ENCODE results near the gene P4HA3. TPM values are rescaled to one million over a fixed set of nuclear protein-coding genes. Genes with fewer than 3 reads are reported as not detected.
A peak's percentile ranks its signal among the peaks of the same experiment; 100 is the strongest.

The P4HA3 gene
- total RNA-seq, 1 experiment from 2014 or later, result 2.2 TPM

DNA sequence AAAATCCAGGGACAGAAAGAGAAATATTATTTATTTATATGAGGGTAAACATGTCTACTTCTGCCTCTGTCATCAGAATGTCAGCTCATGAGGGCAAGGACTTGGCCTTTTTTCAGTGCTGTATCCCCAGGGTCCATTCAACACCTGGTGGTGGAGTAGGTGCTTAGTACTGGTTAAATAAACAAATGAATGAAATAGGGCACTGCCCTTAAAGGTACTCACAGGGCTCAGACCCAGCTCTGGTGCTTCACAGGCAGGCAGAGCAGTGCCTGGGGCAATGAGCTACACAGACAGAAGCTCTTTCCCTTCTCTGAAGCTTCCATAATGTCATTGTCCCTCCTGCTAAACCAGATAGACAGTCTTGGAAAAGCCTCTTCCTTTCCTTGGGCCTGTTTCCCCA, 30.9 kb downstream of the P4HA3 start:
- no peak for DNase-seq (ENCODE audit: low read depth, low spot score)
- in situ Hi-C loops (cut with HindIII; ENCODE audit: low pct_unique_long_range_greater_than_20kb, low sequenced_read_pairs), result no loop called here

DNA sequence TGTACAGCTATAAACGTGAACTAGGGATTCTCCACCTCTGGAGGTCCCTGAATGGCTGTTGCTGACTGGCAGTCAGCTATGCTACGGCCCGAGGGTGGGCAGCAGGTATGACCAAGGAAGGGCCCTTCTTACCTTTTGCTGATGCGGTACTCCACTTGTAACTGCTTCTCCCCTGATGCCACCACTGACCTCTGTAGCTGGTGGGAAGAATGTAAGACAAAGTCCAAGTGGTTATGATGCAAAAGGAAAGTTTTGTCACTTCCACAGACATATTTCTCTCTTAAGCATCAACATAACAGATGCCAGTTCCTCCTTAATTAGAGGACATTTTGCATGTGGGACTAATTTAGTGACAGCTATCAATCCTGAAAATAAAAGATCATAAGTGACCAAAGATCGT, 32.2 kb downstream of the P4HA3 start:
- in situ Hi-C loops (cut with HindIII; ENCODE audit: low pct_unique_long_range_greater_than_20kb, low sequenced_read_pairs), result no loop called here
- DNase-seq (ENCODE audit: low read depth, low spot score), result no peak

- peak; percentile 52 for DNase-seq (ENCODE audit: low read depth, low spot score)
- in situ Hi-C loops (cut with HindIII; ENCODE audit: low pct_unique_long_range_greater_than_20kb, low sequenced_read_pairs), result no loop called here
These were observed 32.7 kb downstream of the P4HA3 start for GRCh38 chr11:74278721-74279161.

GRCh38 chr11:74278103-74278502, 33.3 kb downstream of the P4HA3 start:
- in situ Hi-C loops (cut with HindIII; ENCODE audit: low pct_unique_long_range_greater_than_20kb, low sequenced_read_pairs), result no loop called here
- DNase-seq (ENCODE audit: low read depth, low spot score), result no peak

DNA sequence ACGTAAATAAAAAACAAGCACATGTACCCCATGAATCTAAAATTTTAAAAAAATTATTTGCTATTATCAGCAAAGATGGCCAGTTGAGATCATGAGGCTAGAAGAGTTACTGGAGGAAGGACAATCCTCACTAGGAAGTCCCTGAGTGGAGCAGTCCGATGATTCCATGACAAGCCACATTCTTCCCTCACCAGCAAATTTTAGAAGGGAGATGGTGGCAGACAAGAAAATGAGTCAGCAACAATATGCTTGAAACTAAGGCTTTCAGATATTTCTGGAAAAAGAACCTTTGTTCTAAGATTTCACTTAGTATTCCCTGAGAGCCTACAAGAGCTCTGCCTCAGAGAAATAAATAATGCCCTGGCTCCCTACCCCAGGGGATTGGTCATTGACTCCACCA, 34.9 kb downstream of the P4HA3 start:
- in situ Hi-C loops (cut with HindIII; ENCODE audit: low pct_unique_long_range_greater_than_20kb, low sequenced_read_pairs), result no loop called here
- peak; percentile 15 for DNase-seq (ENCODE audit: low read depth, low spot score)

DNA sequence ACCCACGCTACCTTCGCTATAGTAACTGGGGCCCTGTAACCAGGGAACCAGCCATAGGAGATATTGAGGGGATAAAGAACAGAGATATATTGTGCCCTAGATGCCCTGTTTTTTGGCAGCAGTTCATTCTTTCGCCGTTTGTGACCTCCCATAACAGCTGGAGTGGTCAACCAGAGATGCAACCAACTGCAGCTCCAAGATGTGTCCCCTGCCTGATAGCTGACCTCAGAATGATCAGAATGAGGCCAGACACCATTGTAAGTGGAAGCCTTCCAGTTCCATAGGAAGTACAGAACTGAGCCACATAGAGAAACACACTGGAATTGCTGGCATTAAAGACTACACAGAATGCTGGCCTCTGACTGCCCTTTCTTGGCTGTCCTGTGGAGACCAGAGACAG, 39.2 kb downstream of the P4HA3 start:
- DNase-seq (ENCODE audit: low read depth, low spot score), result no peak
- in situ Hi-C loops (cut with HindIII; ENCODE audit: low pct_unique_long_range_greater_than_20kb, low sequenced_read_pairs), result no loop called here

- in situ Hi-C loops (cut with HindIII; ENCODE audit: low pct_unique_long_range_greater_than_20kb, low sequenced_read_pairs), result no loop called here
- DNase-seq (ENCODE audit: low read depth, low spot score), result no peak
These were observed 42.2 kb downstream of the P4HA3 start for GRCh38 chr11:74269161-74269811.

GRCh38 chr11:74268456-74268855, 43.0 kb downstream of the P4HA3 start:
- DNase-seq (ENCODE audit: low read depth, low spot score), result no peak
- in situ Hi-C loops (cut with HindIII; ENCODE audit: low pct_unique_long_range_greater_than_20kb, low sequenced_read_pairs), result no loop called here

GRCh38 chr11:74267014-74267413, 44.4 kb downstream of the P4HA3 start:
- in situ Hi-C loops (cut with HindIII; ENCODE audit: low pct_unique_long_range_greater_than_20kb, low sequenced_read_pairs), result no loop called here
- no peak for DNase-seq (ENCODE audit: low read depth, low spot score)

GRCh38 chr11:74265256-74265655, 46.2 kb downstream of the P4HA3 start:
- in situ Hi-C loops (cut with HindIII; ENCODE audit: low pct_unique_long_range_greater_than_20kb, low sequenced_read_pairs), result no loop called here
- DNase-seq (ENCODE audit: low read depth, low spot score), result no peak

DNA sequence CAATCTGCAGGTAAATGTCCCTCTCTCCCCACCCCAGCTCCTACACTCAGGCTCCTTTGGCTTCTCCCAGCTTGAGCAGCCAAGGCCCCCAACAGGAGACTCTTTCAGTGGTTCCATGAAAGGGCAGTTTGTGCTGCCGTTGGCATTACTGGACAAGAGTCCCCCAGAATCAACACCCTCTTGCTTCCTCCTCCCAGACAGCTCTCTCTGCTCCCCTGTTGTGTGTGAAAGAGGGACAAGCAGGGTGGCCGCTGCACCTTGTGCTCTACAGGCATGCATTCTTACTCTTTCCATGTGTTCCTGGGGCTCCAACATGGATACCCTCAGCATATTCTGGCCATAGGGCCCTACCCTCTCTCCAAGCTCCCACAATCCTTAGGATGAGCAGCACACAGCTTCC, 48.7 kb downstream of the P4HA3 start:
- in situ Hi-C loops (cut with HindIII; ENCODE audit: low pct_unique_long_range_greater_than_20kb, low sequenced_read_pairs), result no loop called here
- DNase-seq (ENCODE audit: low read depth, low spot score), result no peak

- DNase-seq (ENCODE audit: low read depth, low spot score), result no peak
- in situ Hi-C loops (cut with HindIII; ENCODE audit: low pct_unique_long_range_greater_than_20kb, low sequenced_read_pairs), result no loop called here
These were observed 53.4 kb downstream of the P4HA3 start for GRCh38 chr11:74257959-74258553.

DNA sequence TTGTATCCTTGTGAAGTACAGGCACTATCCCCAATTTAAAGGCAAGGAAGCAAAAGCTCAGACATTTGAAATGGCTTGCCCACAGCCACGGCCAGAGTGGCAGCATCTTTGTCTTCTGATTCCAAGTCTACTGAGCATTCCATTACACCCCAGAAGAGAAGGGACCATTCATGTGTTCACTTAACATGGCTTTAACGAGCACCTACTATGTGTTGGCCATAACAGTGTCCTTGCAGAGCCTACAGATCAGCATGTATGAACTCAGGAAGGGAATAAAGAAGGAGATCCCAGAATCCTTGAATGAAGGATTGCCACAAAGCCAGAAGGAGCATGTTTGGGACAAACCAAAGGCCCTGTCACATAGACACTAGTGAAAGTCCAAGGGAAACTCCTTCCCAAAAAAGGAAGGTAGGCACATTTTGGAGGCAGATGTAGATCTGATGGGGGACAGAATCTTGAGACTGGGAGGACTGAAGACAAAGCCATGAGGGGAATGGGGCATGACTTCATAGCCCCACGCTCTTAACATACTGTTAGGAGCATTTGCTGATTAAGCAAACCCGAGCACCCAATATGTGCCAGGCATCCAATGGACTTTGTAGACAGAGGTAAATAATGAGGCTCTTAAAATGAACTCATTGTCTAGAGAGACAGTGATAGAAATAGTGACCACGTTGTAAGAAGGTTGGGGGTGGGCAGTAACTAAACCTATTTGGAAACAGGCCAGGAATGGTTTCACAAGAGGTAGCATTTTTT, 54.9 kb downstream of the P4HA3 start:
- in situ Hi-C loops (cut with HindIII; ENCODE audit: low pct_unique_long_range_greater_than_20kb, low sequenced_read_pairs), result no loop called here
- DNase-seq (ENCODE audit: low read depth, low spot score), result no peak

GRCh38 chr11:74255741-74256375, 55.6 kb downstream of the P4HA3 start:
- in situ Hi-C loops (cut with HindIII; ENCODE audit: low pct_unique_long_range_greater_than_20kb, low sequenced_read_pairs), result no loop called here
- DNase-seq (ENCODE audit: low read depth, low spot score), result peak; percentile 80

DNA sequence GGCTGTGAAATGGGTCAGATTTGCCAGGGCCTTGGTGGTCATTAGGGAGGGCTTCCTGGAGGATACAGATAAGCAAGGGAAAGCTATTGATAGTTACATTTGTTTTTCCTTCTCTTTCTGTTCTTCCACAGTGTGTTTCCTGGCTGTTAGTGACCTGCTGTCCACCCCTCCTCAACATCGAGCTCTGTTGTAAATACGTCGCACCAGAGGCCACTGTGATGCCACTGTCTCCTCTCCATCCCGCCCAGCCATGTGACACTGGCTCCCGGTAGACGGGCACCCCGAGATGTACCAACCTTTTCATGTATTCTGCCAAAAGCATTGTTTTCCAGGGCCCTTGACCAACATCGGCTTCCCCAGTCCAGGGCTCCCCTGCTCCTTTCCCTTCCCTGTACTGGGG, 58.1 kb downstream of the P4HA3 start:
- DNase-seq (ENCODE audit: low read depth, low spot score), result no peak
- in situ Hi-C loops (cut with HindIII; ENCODE audit: low pct_unique_long_range_greater_than_20kb, low sequenced_read_pairs), result no loop called here

DNA sequence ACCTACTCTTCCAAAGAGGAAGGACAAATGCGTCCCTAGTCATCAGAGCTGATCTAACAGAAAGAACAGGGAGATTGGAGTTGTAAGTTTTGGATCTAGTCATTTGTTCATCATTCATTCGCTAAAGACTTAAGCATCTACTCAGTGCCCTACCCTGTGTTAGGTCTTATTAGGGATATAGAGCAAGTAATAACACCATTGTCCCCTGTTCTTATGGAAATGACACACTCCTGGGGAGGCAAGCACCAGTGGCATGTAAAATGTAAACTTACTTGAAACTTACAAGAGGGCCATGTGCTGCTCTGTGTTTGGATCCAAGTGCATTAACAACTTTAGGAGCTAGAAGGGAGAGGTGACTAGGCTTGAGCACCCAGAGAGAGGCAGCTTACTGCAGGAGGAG, 61.9 kb downstream of the P4HA3 start:
- DNase-seq (ENCODE audit: low read depth, low spot score), result no peak
- in situ Hi-C loops (cut with HindIII; ENCODE audit: low pct_unique_long_range_greater_than_20kb, low sequenced_read_pairs), result no loop called here

GRCh38 chr11:74248469-74248868, 63.0 kb downstream of the P4HA3 start:
- in situ Hi-C loops (cut with HindIII; ENCODE audit: low pct_unique_long_range_greater_than_20kb, low sequenced_read_pairs), result no loop called here
- no peak for DNase-seq (ENCODE audit: low read depth, low spot score)

DNA sequence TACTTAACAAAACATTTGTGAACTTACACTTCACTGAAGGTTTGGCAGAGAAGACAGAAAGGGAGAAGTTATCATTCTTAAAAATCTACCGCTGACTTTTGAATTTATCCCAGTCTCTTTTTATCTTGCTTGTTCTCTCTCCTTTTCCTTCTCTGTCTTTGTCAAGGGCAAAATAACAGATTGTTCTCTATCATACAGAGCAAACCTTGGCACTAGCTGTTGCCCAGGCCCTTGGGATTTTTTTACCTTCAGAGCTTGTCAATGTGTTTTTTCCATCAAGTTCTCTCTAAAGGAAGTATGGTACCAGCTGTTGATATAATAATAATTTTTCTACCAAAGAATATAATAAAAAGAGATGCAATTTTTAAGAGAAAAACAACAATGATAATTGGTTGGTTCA, 73.2 kb downstream of the P4HA3 start:
- in situ Hi-C loops (cut with HindIII; ENCODE audit: low pct_unique_long_range_greater_than_20kb, low sequenced_read_pairs), result no loop called here
- no peak for DNase-seq (ENCODE audit: low read depth, low spot score)
